VCaP (cell line): ENCODE data around the gene TMEM132D.

Experiments
- H3K27ac ChIP-seq: fragments of 450-650 bp; 2 replicates; pipeline ENCODE4 v1.5.1; 2017
- CTCF ChIP-seq: fragments of 450-650 bp; conservative IDR thresholded peaks from 2 replicates; pipeline ENCODE4 v1.5.1; 2017; ENCODE audit warnings: mild to moderate bottlenecking, moderate library complexity

The TMEM132D gene

GRCh38 chr12:129152351-129153104, 751.3 kb downstream of the TMEM132D start:
- no peak overlapping the region for H3K27ac ChIP-seq
- TF ChIP-seq CTCF, result no peak

GRCh38 chr12:129150721-129151120, 753.1 kb downstream of the TMEM132D start:
- H3K27ac ChIP-seq, result no peak overlapping the region
- no peak for TF ChIP-seq CTCF

- TF ChIP-seq CTCF, result no peak
- no peak overlapping the region for H3K27ac ChIP-seq
These were observed 758.4 kb downstream of the TMEM132D start for GRCh38 chr12:129145381-129145780.

- TF ChIP-seq CTCF, result no peak
- no peak overlapping the region for H3K27ac ChIP-seq
These were observed 765.0 kb downstream of the TMEM132D start for GRCh38 chr12:129138776-129139175.

GRCh38 chr12:129136694-129137325, 767.0 kb downstream of the TMEM132D start:
- no peak overlapping the region for H3K27ac ChIP-seq
- no peak for TF ChIP-seq CTCF

- H3K27ac ChIP-seq, result no peak overlapping the region
- no peak for TF ChIP-seq CTCF
These were observed 776.1 kb downstream of the TMEM132D start for GRCh38 chr12:129127771-129128170.

- no peak for TF ChIP-seq CTCF
- H3K27ac ChIP-seq, result no peak overlapping the region
These were observed 776.6 kb downstream of the TMEM132D start for GRCh38 chr12:129127211-129127610.
